Tibial artery (tissue), 4 donors: ENCODE data around the gene RHBDD3.
A peak's percentile ranks its signal among the peaks of the same experiment; 100 is the strongest.

Experiments
- DNase-seq, 2 donors: peaks; one replicate each; pipeline ENCODE4 v3.0.0-alpha.2; 2019
- H3K27ac ChIP-seq, 2 donors: fragments of 200-600 bp; sonication (generic) in 1 of 2; 1 replicate in 1 of 2; 2 replicates in 1 of 2; pipeline ENCODE4 v1.5.1; 2018 to 2019; ENCODE audit warnings: mild to moderate bottlenecking in 1 of 2
- H3K27me3 ChIP-seq, 2 donors: fragments of 200-600 bp; sonication (generic) in 1 of 2; one replicate each; pipeline versions ENCODE4 v1.5.1 to v1.6.0; 2016 to 2019
- H3K36me3 ChIP-seq, 3 donors: fragments of 200-600 bp; sonication (generic) in 2 of 3; one replicate each; pipeline ENCODE4 v1.5.1; 2016 to 2019; ENCODE audit warnings: mild to moderate bottlenecking in 2 of 3
- H3K4me1 ChIP-seq, 4 donors: fragments of 200-600 bp; sonication (generic) in 2 of 4; 1 replicate in 3 of 4; 2 replicates in 1 of 4; pipeline ENCODE4 v1.5.1; 2016 to 2019
- H3K4me3 ChIP-seq, 2 donors: fragments of 200-600 bp; sonication (generic) in 1 of 2; 1 replicate in 1 of 2; 2 replicates in 1 of 2; pipeline ENCODE4 v1.5.1; 2018 to 2019; ENCODE audit warnings: mild to moderate bottlenecking in 2 of 2
- H3K9me3 ChIP-seq, 3 donors: fragments of 200-600 bp; sonication (generic) in 1 of 3; one replicate each; pipeline ENCODE4 v1.5.1; 2016 to 2019
- CTCF ChIP-seq, 2 experiments: fragments of 200-600 bp in 1 of 2; fragments of 450-650 bp in 1 of 2; IDR thresholded peaks; one replicate each; pipeline ENCODE4 v1.5.1; 2017 to 2019; ENCODE audit warnings: antibody characterized with exemption in 2 of 2, mild to moderate bottlenecking in 1 of 2, moderate library complexity in 1 of 2
- intact Hi-C: fragments of 100-400 bp; cut with DNase I; formaldehyde crosslinking; loops from one replicate; pipeline ENCODE4 v1.15.0; 2023; ENCODE audit warnings: low total_unique reads

Gene RHBDD3

GRCh38 chr22:29231971-29232959 is 35.5 kb downstream of the RHBDD3 start:
- Histone ChIP-seq H3K27ac (no peak overlapping the region), H3K4me3 (no peak overlapping the region), H3K9me3 (no peaks in the 10 kb centered on the region), H3K4me1 (peaks cover 0 to 5% (median 0%) of the 10 kb centered on the region in 4 donors), H3K36me3 (no peaks in the 10 kb centered on the region), H3K27me3 (peaks cover 0 to 9% of the 10 kb centered on the region in 2 donors)
- intact Hi-C loops, result no loop called here
- TF ChIP-seq CTCF (IDR thresholded peaks at IDR 0.05), result no peak
- DNase-seq, result no peak

- Histone ChIP-seq H3K27me3 (peaks cover 0 to 9% of the 10 kb centered on the region in 2 donors), H3K4me1 (peaks cover 0 to 5% (median 0%) of the 10 kb centered on the region in 4 donors), H3K36me3 (no peaks in the 10 kb centered on the region), H3K4me3 (no peak overlapping the region), H3K9me3 (no peaks in the 10 kb centered on the region), H3K27ac (no peak overlapping the region)
- no peak for DNase-seq
- TF ChIP-seq CTCF (IDR thresholded peaks at IDR 0.05), result no peak
- intact Hi-C loops, result no loop called here
These were observed 36.6 kb downstream of the RHBDD3 start for GRCh38 chr22:29230972-29231875.

GRCh38 chr22:29226351-29226981 is 41.3 kb downstream of the RHBDD3 start:
- DNase-seq, result no peak
- H3K27me3 ChIP-seq, result peaks cover 0 to 9% of the 10 kb centered on the region in 2 donors
- H3K4me1 ChIP-seq, result peaks cover 0 to 14% (median 5%) of the 10 kb centered on the region in 4 donors
- intact Hi-C loops, result no loop called here
- peak overlapping the region in 1 of 2 donors; percentile 10 for H3K27ac ChIP-seq
- no peak for TF ChIP-seq CTCF (IDR thresholded peaks at IDR 0.05)
- H3K36me3 ChIP-seq, result no peaks in the 10 kb centered on the region
- no peak overlapping the region for H3K4me3 ChIP-seq
- no peaks in the 10 kb centered on the region for H3K9me3 ChIP-seq

- peaks cover 0 to 6% of the 10 kb centered on the region in 2 donors for H3K27me3 ChIP-seq
- TF ChIP-seq CTCF (IDR thresholded peaks at IDR 0.05), result no peak
- peaks cover 0 to 14% (median 5%) of the 10 kb centered on the region in 4 donors for H3K4me1 ChIP-seq
- intact Hi-C loops, result no loop called here
- peak in 1 of 2 donors; percentile 65 for DNase-seq
- H3K4me3 ChIP-seq, result no peak overlapping the region
- no peaks in the 10 kb centered on the region for H3K36me3 ChIP-seq
- H3K27ac ChIP-seq, result peak overlapping the region in 1 of 2 donors; percentile 10
- H3K9me3 ChIP-seq, result no peaks in the 10 kb centered on the region
These were observed 42.2 kb downstream of the RHBDD3 start for GRCh38 chr22:29225422-29226090.
